K562 (cell line): ENCODE data around the gene DENND1A. TPM values are rescaled to one million over a fixed set of nuclear protein-coding genes. Genes with fewer than 3 reads are reported as not detected.
A peak's percentile ranks its signal among the peaks of the same experiment; 100 is the strongest.

Source experiments
- ATAC-seq: fragments of 200-7000 bp; cut with Tn5 transposase; 3 replicates; pipeline ENCODE4 v1.9.1; 2020; ENCODE audit warnings: moderate library complexity
- BruUV-seq: library from RNA; stranded (reverse); fragments of 400-500 nt; replicated peaks from 2 replicates; lab custom pipeline; 2021; lab: Mats Ljungman, UMichigan
- CTCF ChIA-PET: fragments of 300-600 bp; formaldehyde crosslinking; extraction: SDS; loops from one replicate; lab custom pipeline; 2021; ENCODE audit warnings: low intra/inter-chr PET ratio; lab: Yijun Ruan, JAX
- POLR2A ChIA-PET: fragments of 300-600, 350-650 bp; sonication (Branson Sonifier 250); formaldehyde crosslinking; extraction: SDS; loops from one replicate; lab custom pipeline; 2021; ENCODE audit warnings: antibody characterized with exemption, inconsistent platforms; lab: Yijun Ruan, JAX
- DNase-seq, 4 experiments: peaks; one replicate each; pipeline versions ENCODE4 v3.0.0 to v3.0.0-alpha.2; 2011 to 2018; ENCODE audit warnings: low spot score in 3 of 4, mixed read lengths in 3 of 4; ENCODE audit errors: extremely low read depth in 1 of 4
- FAIRE-seq: peaks from 2 replicates; lab custom pipeline; 2011; peaks lifted over from hg19 to GRCh38; lab: Jason Lieb, UNC
- H2AFZ ChIP-seq: 2 replicates; pipeline ENCODE4 v1.6.0; 2011; ENCODE audit warnings: low read depth, low read length, control low read depth, inconsistent platforms
- H3K27ac ChIP-seq: fragments of 200-600 bp; 3 replicates; pipeline ENCODE4 v1.8.0; 2011; ENCODE audit warnings: low read depth, mild to moderate bottlenecking, control low read depth, inconsistent platforms, low read length, moderate library complexity, mixed read lengths; ENCODE audit errors: extremely low read depth
- H3K27me3 ChIP-seq, 2 experiments: fragments of 300-600 bp in 1 of 2; 2 replicates in 1 of 2; 3 replicates in 1 of 2; pipeline versions ENCODE4 v1.6.0 to v1.8.0; 2011; ENCODE audit warnings: inconsistent platforms in 2 of 2, low read length in 2 of 2, mild to moderate bottlenecking in 1 of 2, mixed read lengths in 1 of 2, moderate library complexity in 1 of 2; ENCODE audit not compliant: control insufficient read depth in 2 of 2, insufficient read depth in 2 of 2
- H3K36me3 ChIP-seq: fragments of 300-600 bp; 3 replicates; pipeline ENCODE4 v1.8.0; 2011; ENCODE audit warnings: mild to moderate bottlenecking, low read length, inconsistent platforms; ENCODE audit not compliant: control insufficient read depth, insufficient read depth
- H3K4me1 ChIP-seq, 2 experiments: fragments of 200-600 bp in 1 of 2; replicated peaks in 1 of 2; 2 replicates in 1 of 2; 3 replicates in 1 of 2; pipeline versions ENCODE4 v1.5.1 to v1.8.0; 2011; ENCODE audit warnings: inconsistent platforms in 2 of 2, low read length in 2 of 2, mild to moderate bottlenecking in 1 of 2, mixed read lengths in 1 of 2, moderate library complexity in 1 of 2; ENCODE audit not compliant: control insufficient read depth in 2 of 2, insufficient read depth in 2 of 2
- H3K4me2 ChIP-seq: 2 replicates; pipeline ENCODE4 v1.6.1; 2011; ENCODE audit warnings: low read length, control low read depth, inconsistent platforms, mixed read lengths; ENCODE audit not compliant: insufficient read depth
- H3K4me3 ChIP-seq: fragments of 200-600 bp; sonication (generic), shearing (Covaris generic); 2 replicates; pipeline ENCODE4 v1.5.1; 2016; ENCODE audit warnings: control low read depth, inconsistent platforms
- H3K79me2 ChIP-seq: fragments of 200-600 bp; 3 replicates; pipeline ENCODE4 v1.8.0; 2011; ENCODE audit warnings: low read length, inconsistent platforms; ENCODE audit not compliant: control insufficient read depth, insufficient read depth
- H3K9ac ChIP-seq, 2 experiments: 2 replicates each; pipeline versions ENCODE4 v1.6.0 to v1.6.1; 2011; ENCODE audit warnings: low read depth in 2 of 2, low read length in 2 of 2, control low read depth in 1 of 2, inconsistent platforms in 1 of 2, mild to moderate bottlenecking in 1 of 2, mixed read lengths in 1 of 2; ENCODE audit not compliant: insufficient read depth in 1 of 2
- H3K9me1 ChIP-seq: one replicate; pipeline ENCODE4 v1.6.0; 2011; ENCODE audit warnings: inconsistent platforms, mild to moderate bottlenecking, low read length, moderate library complexity; ENCODE audit not compliant: control insufficient read depth, insufficient read depth
- H3K9me3 ChIP-seq: replicated peaks from 2 replicates; pipeline ENCODE4 v1.5.1; 2011; ENCODE audit warnings: low read depth, low read length, inconsistent platforms; ENCODE audit not compliant: control insufficient read depth, insufficient read depth
- H4K20me1 ChIP-seq: replicated peaks from 2 replicates; pipeline ENCODE4 v1.6.1; 2011; ENCODE audit warnings: low read length, inconsistent platforms, mixed read lengths; ENCODE audit not compliant: control insufficient read depth, insufficient read depth
- BCLAF1 ChIP-seq, 2 experiments: fragments of 450-650 bp in 1 of 2; IDR thresholded peaks; 2 replicates each; pipeline ENCODE4 v1.6.1; 2011 to 2017; ENCODE audit warnings: low read depth in 2 of 2, antibody characterized with exemption in 1 of 2, borderline replicate concordance in 1 of 2, low read length in 1 of 2, mild to moderate bottlenecking in 1 of 2, mixed read lengths in 1 of 2; ENCODE audit not compliant: control insufficient read depth in 1 of 2
- CREM ChIP-seq: IDR thresholded peaks from 2 replicates; pipeline ENCODE4 v1.6.1; 2014; ENCODE audit warnings: antibody characterized with exemption, low read depth
- DACH1 ChIP-seq: fragments of 450-650 bp; IDR thresholded peaks from 2 replicates; pipeline ENCODE4 v1.6.1; 2018; ENCODE audit not compliant: partially characterized antibody
- FIP1L1 ChIP-seq: fragments of 200-400 bp; formaldehyde crosslinking; IDR thresholded peaks from 2 replicates; pipeline ENCODE4 v1.6.1; 2018; ENCODE audit warnings: mild to moderate bottlenecking, low read depth, low read length; ENCODE audit not compliant: poor library complexity, severe bottlenecking
- HDAC2 ChIP-seq: fragments of 450-650 bp; IDR thresholded peaks from 2 replicates; pipeline ENCODE4 v1.6.1; 2016; ENCODE audit warnings: mild to moderate bottlenecking
- MLX ChIP-seq, 2 experiments: fragments of 450-650 bp in 1 of 2; sonication (generic) in 1 of 2; formaldehyde crosslinking; conservative IDR thresholded peaks; 2 replicates each; pipeline versions ENCODE4 v1.4.0 to v1.8.1; 2020 to 2022; ENCODE audit warnings: mild to moderate bottlenecking in 1 of 2, missing genetic modification reagents in 1 of 2
- NFIC ChIP-seq: fragments of 450-650 bp; IDR thresholded peaks from 2 replicates; pipeline ENCODE4 v1.6.1; 2017; ENCODE audit warnings: mild to moderate bottlenecking, inconsistent platforms
- RCOR1 ChIP-seq, 2 experiments: IDR thresholded peaks; 2 replicates each; pipeline ENCODE4 v1.6.1; 2012; ENCODE audit warnings: low read depth in 2 of 2, low read length in 2 of 2, borderline replicate concordance in 1 of 2, improper control_type of control experiment in 1 of 2
- SIRT6 ChIP-seq: IDR thresholded peaks from one replicate; pipeline ENCODE4 v1.6.1; 2012; ENCODE audit warnings: low read depth, mild to moderate bottlenecking, control low read depth, inconsistent platforms, low read length, moderate library complexity
- TBP ChIP-seq: optimal IDR thresholded peaks from 2 replicates; pipeline ENCODE3; 2011; ENCODE audit warnings: low read depth, low read length, improper control_type of control experiment
- WGBS: fragments of 100-300 bp; shearing (Covaris generic); methylation state at CpG from one replicate; pipeline ENCODE4 v1.1.6; 2016; ENCODE audit warnings: low coverage, mixed read lengths; ENCODE audit not compliant: insufficient coverage; ENCODE audit errors: missing lambda C conversion rate; 5-methylcytosine and 5-hydroxymethylcytosine counted together
- in situ Hi-C: fragments of 300-500 bp; cut with MboI; formaldehyde crosslinking; loops from 4 replicates; pipeline ENCODE4 v1.15.0; 2018; ENCODE audit warnings: inconsistent platforms, mixed read lengths
- intact Hi-C: fragments of 100-400 bp; cut with micrococcal nuclease; formaldehyde crosslinking; loops from 2 replicates; pipeline ENCODE4 v1.14.2; 2022
- polyA plus RNA-seq, 8 experiments: library from polyadenylated mRNA; depleted of rRNA in 4 of 8; stranded (reverse) in 5 of 8; unstranded in 3 of 8; fragments of >200 nt; fragmentation: Nextera tagmentation in 2 of 8; fragmentation: Illumina TruSeq in 1 of 8; extraction: Ambion mirVana in 2 of 8; extraction: Trizol in 1 of 8; gene quantifications; 2 replicates each; pipeline versions ENCODE4 v1.2.1 to v1.2.3, GENCODE V29; 2011 to 2014; ENCODE audit warnings: inconsistent platforms in 1 of 8, missing spikeins in 1 of 8
- total RNA-seq, 7 experiments: library from RNA; depleted of rRNA in 6 of 7; stranded (reverse); fragments of >200 nt in 6 of 7; fragmentation: Illumina TruSeq in 2 of 7; extraction: Trizol in 2 of 7; gene quantifications; 2 replicates each; pipeline versions ENCODE4 v1.2.1 to v1.2.3, GENCODE V29; 2011 to 2021; ENCODE audit warnings: low replicate concordance in 1 of 7

DENND1A gene
- total and polyA plus RNA-seq, 9 of the 15 experiments (the other 6 are each of a cell fraction or from before 2014, with no cell fraction given): 7.6 to 29.5 (median 15.7) TPM

GRCh38 chr9:123834218-123834888 is 95.6 kb downstream of the DENND1A start:
- Histone ChIP-seq H3K36me3 (no peaks in the 10 kb centered on the region), H3K4me2 (peak overlapping the region; percentile 66), H3K27ac (peak overlapping the region; percentile 80), H3K9ac (peak overlapping the region in 1 of 2 experiments; percentile 55; a peak in 2 of 4 replicates), H3K79me2 (peaks cover 49% of the 10 kb centered on the region), H2AFZ (peak overlapping the region; percentile 20), H3K9me1 (no peaks in the 10 kb centered on the region), H3K9me3 (no peaks in the 10 kb centered on the region), H3K4me1 (peaks cover 5 to 23% of the 10 kb centered on the region in 2 experiments), H3K27me3 (no peaks in the 10 kb centered on the region), H4K20me1 (no peaks in the 10 kb centered on the region), H3K4me3 (peak overlapping the region; percentile 19)
- intact Hi-C loops (loop anchor here (10.0 kb wide), 1 partner anchor 90 kb away; no protein-coding TSS in a partner anchor), in situ Hi-C loops (no loop called here)
- 4% methylated on average over 7 of the region's 7 CpGs for WGBS
- ChIA-PET CTCF (no interaction called here), POLR2A (interaction anchor here (0.6 to 2.3 kb wide), 9 partner anchors 10 to 212 kb away, joined by 3 to 9 read pairs (median 4); no protein-coding TSS in a partner anchor)
- FAIRE-seq: no peak
- peak; percentile 81 for ATAC-seq
- no TSS peak for BruUV-seq
- peak in 2 of 4 experiments; percentile 22 to 45 for DNase-seq
- TF ChIP-seq RCOR1 (IDR thresholded peaks at IDR 0.05; ENCODE audit: borderline replicate concordance in 1 of 2, low read depth in 2 of 2, low read length in 2 of 2): 0 out of 4 replicates have a peak, but pooled peaks of 1 of the 2 experiments have one; percentile 22
- peak; percentile 84; the same call in 1 of the 2 replicates for TF ChIP-seq HDAC2
- no peak for TF ChIP-seq MLX (CRISPR knock-in tag; conservative IDR thresholded peaks at IDR 0.05)
- TF ChIP-seq NFIC: peak; percentile 44; the same call in 1 of the 2 replicates
- TF ChIP-seq FIP1L1: no peak
- TF ChIP-seq CREM: peak; percentile 40; the same call in 1 of the 2 replicates
- TF ChIP-seq BCLAF1 (IDR thresholded peaks at IDR 0.05; ENCODE audit: borderline replicate concordance in 1 of 2, control insufficient read depth in 1 of 2, low read depth in 2 of 2, low read length in 1 of 2): no peak
- TF ChIP-seq DACH1: no peak
- TF ChIP-seq SIRT6: no peak
- peak; percentile 8 for TF ChIP-seq TBP
